Measurements from ENCODE around the gene PRSS16.
"Not testable (repeated sequence)": the region's sequence is repeated elsewhere in the genome, so short reads cannot be mapped to it uniquely, and the experiment has no call there.

Gene PRSS16

GRCh38 chr6:27247133-27247836 lies at the start of gene PRSS16:
PRSS16 (plus strand) TSS chr6:27247701; CDS start chr6:27247738, 37 bp downstream.
- FAIRE-seq = no peak
- DNase-seq (ENCODE audit: insufficient read length, low spot score) = no peak
- no peak for TF ChIP-seq CTCF (IDR thresholded peaks at IDR 0.05; ENCODE audit: insufficient read depth, missing control alignments)

GRCh38 chr6:27205375-27206278 lies 41.9 kb upstream of the PRSS16 start:
- no peak for FAIRE-seq
- TF ChIP-seq CTCF (IDR thresholded peaks at IDR 0.05; ENCODE audit: insufficient read depth, missing control alignments) = no peak
- DNase-seq (ENCODE audit: insufficient read length, low spot score) = no peak

- DNase-seq (ENCODE audit: insufficient read length, low spot score) = no peak
- TF ChIP-seq CTCF (IDR thresholded peaks at IDR 0.05; ENCODE audit: insufficient read depth, missing control alignments) = no peak
- FAIRE-seq = no peak
Observed at GRCh38 chr6:27206806-27207205, 40.7 kb upstream of the PRSS16 start.

- TF ChIP-seq CTCF (IDR thresholded peaks at IDR 0.05; ENCODE audit: insufficient read depth, missing control alignments) = no peak
- DNase-seq (ENCODE audit: insufficient read length, low spot score) (no peak), FAIRE-seq (no peak)
Observed at GRCh38 chr6:27208042-27208441, 39.5 kb upstream of the PRSS16 start.

GRCh38 chr6:27209196-27209595 lies 38.3 kb upstream of the PRSS16 start:
- FAIRE-seq (no peak), DNase-seq (ENCODE audit: insufficient read length, low spot score) (no peak)
- no peak for TF ChIP-seq CTCF (IDR thresholded peaks at IDR 0.05; ENCODE audit: insufficient read depth, missing control alignments)

- no peak for TF ChIP-seq CTCF (IDR thresholded peaks at IDR 0.05; ENCODE audit: insufficient read depth, missing control alignments)
- DNase-seq (ENCODE audit: insufficient read length, low spot score) (no peak), FAIRE-seq (no peak)
Observed at GRCh38 chr6:27209659-27210269, 37.7 kb upstream of the PRSS16 start.

- not testable (repeated sequence) for FAIRE-seq; DNase-seq (ENCODE audit: insufficient read length, low spot score)
Observed at GRCh38 chr6:27213091-27213517, 34.4 kb upstream of the PRSS16 start.

Measured in D721Med (cell line).